Coronary artery (tissue), 2 donors: Measurements from ENCODE around the gene MEIS2.
A peak's percentile ranks its signal among the peaks of the same experiment; 100 is the strongest.

ENCODE experiments used
- DNase-seq: peaks from one replicate; pipeline ENCODE4 v3.0.0-alpha.2; 2017; ENCODE audit warnings: low spot score
- H3K27ac ChIP-seq, 2 donors: fragments of 200-600 bp; sonication (generic); one replicate each; pipeline ENCODE4 v1.5.1; 2016 to 2019
- H3K4me3 ChIP-seq: fragments of 200-600 bp; sonication (generic); 2 replicates; pipeline ENCODE4 v1.5.1; 2016; ENCODE audit warnings: mild to moderate bottlenecking, moderate library complexity
- CTCF ChIP-seq: fragments of 200-600 bp; sonication (generic); IDR thresholded peaks from one replicate; pipeline ENCODE4 v1.5.1; 2019; ENCODE audit warnings: antibody characterized with exemption

The MEIS2 gene

DNA sequence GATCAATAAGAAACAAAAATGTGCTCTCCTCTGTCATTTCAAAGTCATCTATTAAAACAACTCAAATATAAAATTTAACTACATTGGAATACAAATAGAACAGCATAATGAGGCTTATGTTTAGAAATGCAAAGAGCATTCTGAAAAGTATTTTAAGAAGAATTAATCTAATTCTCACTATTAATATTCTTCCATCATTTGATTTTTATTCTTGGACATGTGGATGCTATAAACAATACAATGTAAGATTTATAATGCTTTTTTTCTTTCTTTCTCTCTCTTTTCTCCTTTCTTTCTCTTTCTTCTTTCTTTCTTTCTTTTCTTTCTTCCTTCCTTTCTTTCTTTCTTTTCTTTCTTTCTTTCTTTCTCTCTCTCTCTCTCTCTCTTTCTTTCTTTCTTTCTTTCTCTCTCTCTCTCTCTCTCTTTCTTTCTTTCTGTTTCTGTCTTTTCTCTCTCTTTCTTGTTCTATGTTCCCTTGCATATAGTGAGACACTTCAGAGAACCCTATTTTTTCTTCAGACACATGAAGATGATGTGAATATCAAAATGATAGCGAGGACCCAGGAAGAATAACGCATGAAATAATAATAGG is 32.6 kb upstream of the MEIS2 start:
- TF ChIP-seq CTCF, result no peak
- H3K27ac ChIP-seq, result no peak overlapping the region
- no peak overlapping the region for H3K4me3 ChIP-seq
- DNase-seq, result no peak

GRCh38 chr15:37131621-37132020 is 31.3 kb upstream of the MEIS2 start:
- DNase-seq, result no peak
- TF ChIP-seq CTCF, result no peak
- Histone ChIP-seq H3K4me3 (no peak overlapping the region), H3K27ac (no peak overlapping the region)

DNA sequence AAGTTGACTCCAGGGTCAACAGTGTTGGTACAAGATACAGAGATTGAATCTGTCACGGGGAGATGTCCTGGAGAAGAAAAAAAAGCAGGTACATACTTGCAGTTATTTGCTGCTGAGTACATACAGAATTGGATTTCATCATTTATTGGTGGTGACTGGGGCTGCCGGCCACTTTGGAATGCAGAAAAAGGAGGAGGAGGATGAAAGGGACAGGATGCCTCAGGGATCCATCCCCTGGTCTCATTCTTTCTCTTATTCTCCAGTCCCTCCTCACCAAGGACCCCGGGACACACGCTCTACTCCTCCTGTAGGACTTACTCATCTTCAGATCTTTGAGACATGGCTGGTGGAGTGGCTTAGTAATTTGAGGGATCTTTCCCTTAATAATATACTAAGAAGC is 30.0 kb upstream of the MEIS2 start:
- no peak for TF ChIP-seq CTCF
- no peak for DNase-seq
- H3K27ac ChIP-seq, result no peak overlapping the region
- H3K4me3 ChIP-seq, result no peak overlapping the region

- Histone ChIP-seq H3K4me3 (no peak overlapping the region), H3K27ac (no peak overlapping the region)
- no peak for DNase-seq
- TF ChIP-seq CTCF, result no peak
Measured at GRCh38 chr15:37125143-37125542, 24.8 kb upstream of the MEIS2 start.

GRCh38 chr15:37124331-37124730 is 24.0 kb upstream of the MEIS2 start:
- Histone ChIP-seq H3K4me3 (no peak overlapping the region), H3K27ac (no peak overlapping the region)
- TF ChIP-seq CTCF, result no peak
- DNase-seq, result no peak

DNA sequence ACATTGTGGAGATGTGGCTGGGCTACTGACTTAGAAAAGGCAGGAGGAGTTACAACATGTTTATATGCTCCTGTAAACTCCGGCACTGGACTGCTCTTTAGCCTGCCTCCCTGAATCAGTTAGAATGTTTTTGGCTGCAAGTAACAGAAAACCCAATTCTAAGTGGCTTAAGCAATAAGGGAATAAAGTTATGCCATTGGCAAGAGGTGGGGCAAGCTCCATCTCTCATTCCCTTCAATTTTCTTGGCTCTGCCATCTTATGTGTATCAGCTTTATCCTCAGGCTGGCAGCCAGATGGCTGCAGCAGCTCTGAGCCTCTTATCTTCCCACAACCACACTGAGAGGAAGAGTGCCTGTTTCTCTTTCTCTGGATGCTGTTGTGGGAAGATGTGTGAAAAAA is 22.4 kb upstream of the MEIS2 start:
- Histone ChIP-seq H3K4me3 (no peak overlapping the region), H3K27ac (peak overlapping the region in 1 of 2 donors; percentile 9)
- no peak for DNase-seq
- TF ChIP-seq CTCF, result no peak

- H3K27ac ChIP-seq, result no peak overlapping the region
- H3K4me3 ChIP-seq, result no peak overlapping the region
- TF ChIP-seq CTCF, result no peak
- no peak for DNase-seq
Measured at GRCh38 chr15:37121492-37121891, 21.1 kb upstream of the MEIS2 start.
